GM13976 (cell line): ENCODE results near the gene S100A10.

Experiments used
- DNase-seq: peaks from one replicate; pipeline ENCODE4 v3.0.0; 2012; ENCODE audit warnings: low spot score
- in situ Hi-C: fragments of 300-500 bp; cut with MboI; formaldehyde crosslinking; loops from one replicate; pipeline ENCODE4 v1.12.0; 2022; ENCODE audit warnings: low sequenced_read_pairs, mixed read lengths, inconsistent platforms; ENCODE audit not compliant: unreplicated experiment
- TF ChIP-seq, protein P1 (sequence below): IDR thresholded peaks from 2 replicates; pipeline ENCODE4 v1.5.1; 2012; ENCODE audit warnings: borderline replicate concordance, mild to moderate bottlenecking; ENCODE audit not compliant: insufficient read depth; ENCODE audit errors: extremely low read depth, missing control alignments, control extremely low read depth

Gene S100A10

DNA sequence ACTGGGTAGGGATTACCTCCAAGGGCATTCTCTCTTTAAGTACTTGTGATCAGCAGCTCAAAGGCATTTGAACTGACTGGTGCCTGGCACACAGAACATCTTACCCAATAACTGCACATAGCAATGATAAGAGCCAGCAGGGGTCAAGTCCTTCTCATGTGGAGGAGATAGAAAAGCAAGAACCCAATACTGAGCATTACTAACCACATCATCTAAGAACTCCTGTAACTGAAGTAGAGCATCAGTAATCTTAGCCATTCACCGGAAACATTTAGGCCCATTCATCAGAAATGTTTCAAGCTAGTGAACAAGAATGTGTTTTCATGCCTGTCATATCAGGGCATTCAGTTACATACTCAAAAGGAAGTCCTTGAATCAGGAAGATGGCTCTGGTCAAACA is 50.8 kb downstream of the S100A10 start:
- no peak for DNase-seq
- TF ChIP-seq, protein P1, sequence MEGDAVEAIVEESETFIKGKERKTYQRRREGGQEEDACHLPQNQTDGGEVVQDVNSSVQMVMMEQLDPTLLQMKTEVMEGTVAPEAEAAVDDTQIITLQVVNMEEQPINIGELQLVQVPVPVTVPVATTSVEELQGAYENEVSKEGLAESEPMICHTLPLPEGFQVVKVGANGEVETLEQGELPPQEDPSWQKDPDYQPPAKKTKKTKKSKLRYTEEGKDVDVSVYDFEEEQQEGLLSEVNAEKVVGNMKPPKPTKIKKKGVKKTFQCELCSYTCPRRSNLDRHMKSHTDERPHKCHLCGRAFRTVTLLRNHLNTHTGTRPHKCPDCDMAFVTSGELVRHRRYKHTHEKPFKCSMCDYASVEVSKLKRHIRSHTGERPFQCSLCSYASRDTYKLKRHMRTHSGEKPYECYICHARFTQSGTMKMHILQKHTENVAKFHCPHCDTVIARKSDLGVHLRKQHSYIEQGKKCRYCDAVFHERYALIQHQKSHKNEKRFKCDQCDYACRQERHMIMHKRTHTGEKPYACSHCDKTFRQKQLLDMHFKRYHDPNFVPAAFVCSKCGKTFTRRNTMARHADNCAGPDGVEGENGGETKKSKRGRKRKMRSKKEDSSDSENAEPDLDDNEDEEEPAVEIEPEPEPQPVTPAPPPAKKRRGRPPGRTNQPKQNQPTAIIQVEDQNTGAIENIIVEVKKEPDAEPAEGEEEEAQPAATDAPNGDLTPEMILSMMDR = no peak
- in situ Hi-C loops = no loop called here

DNA sequence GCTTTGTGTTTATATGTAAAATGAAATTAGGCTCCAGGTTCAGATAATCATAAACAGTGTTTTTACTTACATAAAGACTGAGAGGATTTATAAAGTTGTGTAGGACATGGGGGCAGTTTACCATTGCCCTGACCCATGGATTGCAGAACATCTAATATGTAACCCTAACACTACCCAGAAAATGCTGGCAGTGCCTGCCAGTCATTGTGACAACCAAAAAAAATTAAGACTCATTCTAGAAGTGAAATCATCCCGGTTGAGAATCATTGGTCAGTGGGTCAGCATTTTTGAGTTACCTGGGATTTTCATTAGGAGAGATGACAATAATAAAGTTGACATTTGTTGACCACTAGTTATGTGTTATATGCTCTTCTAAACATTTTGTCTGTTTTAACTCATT is 53.1 kb downstream of the S100A10 start:
- DNase-seq = no peak
- in situ Hi-C loops = no loop called here
- TF ChIP-seq, protein P1 = no peak

DNA sequence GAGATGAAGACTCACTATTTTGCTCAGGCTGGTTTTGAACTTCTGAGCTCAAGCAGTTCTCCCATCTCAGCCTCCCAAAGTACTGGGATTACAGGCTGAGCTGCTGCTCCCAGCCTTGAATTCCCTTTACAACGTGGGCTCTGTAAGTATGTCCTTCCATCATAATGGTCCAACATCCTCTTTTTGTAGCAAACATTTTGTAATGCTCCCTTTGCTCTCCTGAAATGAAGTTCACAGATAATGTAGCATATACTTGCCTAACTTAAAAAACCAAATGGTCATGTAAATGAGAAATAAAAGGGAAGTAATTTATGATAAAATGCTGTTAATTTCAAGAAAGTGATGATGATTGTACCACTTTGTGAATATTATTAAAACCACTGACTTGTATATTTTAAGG is 53.9 kb downstream of the S100A10 start:
- no peak for DNase-seq
- in situ Hi-C loops = loop anchor here (10.0 kb wide), 1 partner anchor 55 kb away; the partner anchor contains the start of gene S100A10

DNA sequence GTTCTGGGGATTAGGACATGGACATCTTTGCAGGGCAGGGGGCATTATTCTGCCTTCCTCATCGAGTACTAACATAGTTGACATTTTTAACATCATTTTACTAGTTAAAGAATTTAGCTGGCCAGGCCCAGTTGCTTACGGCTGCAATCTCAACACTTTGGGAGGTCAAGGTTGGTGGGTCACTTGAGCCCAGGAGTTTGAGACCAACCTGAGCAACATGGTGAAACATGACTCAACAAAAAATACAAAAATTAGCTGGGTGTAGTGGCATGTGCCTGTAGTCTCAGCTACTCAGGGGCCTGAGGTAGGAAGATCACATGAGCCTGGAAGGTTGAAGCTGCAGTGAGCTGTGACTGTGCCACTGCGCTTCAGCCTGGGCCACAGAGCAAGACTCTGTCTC is 54.5 kb downstream of the S100A10 start:
- TF ChIP-seq, protein P1 = no peak
- in situ Hi-C loops = loop anchor here (10.0 kb wide), 1 partner anchor 56 kb away; the partner anchor contains the start of gene S100A10
- DNase-seq = no peak

More for the DNA sequence above, 53.9 kb downstream of the S100A10 start:
- TF ChIP-seq, protein P1 = no peak

DNA sequence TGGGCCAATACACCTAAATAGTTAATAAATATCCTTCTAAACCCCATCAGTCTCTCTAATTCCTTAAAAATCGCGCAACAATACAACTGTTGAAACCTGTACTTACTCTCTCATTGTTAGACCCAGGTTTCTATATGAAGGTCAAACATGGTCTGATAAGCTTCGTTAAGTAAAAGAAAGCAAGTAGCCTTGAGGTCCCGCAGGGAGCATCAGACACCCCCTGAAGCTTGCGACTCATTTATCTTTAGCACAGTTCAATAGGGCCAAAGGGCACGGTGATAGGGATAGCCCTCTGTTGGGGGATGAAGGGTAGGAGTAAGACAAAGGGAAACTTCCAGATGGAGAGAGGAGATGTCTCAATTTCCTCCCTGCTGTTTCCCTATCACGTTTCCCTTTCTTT is 57.0 kb downstream of the S100A10 start:
- DNase-seq = no peak
- TF ChIP-seq, protein P1 = no peak
- in situ Hi-C loops = loop anchor here (10.0 kb wide), 1 partner anchor 58 kb away; the partner anchor contains the start of gene S100A10

DNA sequence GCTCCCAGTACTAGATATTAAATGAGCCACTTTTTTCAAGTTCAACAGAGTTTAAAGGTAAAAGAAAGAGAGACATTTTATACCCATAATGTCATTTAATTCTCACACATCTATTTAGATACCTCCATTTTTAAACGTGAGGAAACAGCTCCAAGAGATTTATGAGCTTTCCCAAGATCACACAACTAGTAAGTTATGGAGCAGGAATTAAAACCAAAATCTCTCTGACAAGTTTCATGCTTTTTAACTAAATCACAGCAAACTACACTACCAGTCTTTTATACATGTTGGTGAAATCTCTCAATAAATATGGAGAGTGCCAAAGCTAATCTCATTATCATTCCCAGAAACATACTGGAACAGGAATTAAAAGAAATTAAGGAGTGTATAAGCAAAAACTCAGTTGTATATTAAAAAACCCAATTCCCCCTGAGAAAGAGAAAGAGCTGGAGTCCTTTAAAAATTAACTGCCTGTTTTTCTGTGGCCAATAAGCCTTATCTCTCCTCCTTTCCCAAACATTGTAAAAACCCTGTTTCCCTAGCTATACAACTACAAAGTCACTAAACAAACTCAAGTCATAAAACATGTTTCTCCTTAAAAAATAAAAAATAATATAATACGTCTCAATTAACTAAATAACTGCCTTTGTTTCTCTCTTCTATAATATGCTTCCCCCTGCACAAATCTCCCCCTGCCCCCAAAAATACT is 57.6 kb downstream of the S100A10 start:
- TF ChIP-seq, protein P1 = no peak
- in situ Hi-C loops = loop anchor here (10.0 kb wide), 1 partner anchor 59 kb away; the partner anchor contains the start of gene S100A10
- no peak for DNase-seq
